Neural progenitor cell (in vitro differentiated cells): ENCODE data around the gene ZNF628. TPM values are rescaled to one million over a fixed set of nuclear protein-coding genes. Genes with fewer than 3 reads are reported as not detected.

Experiments used
- DNase-seq: peaks from one replicate; pipeline ENCODE4 v3.0.0-alpha.2; 2016; ENCODE audit warnings: low spot score
- H2AFZ ChIP-seq: fragments of 200-600 bp; sonication (generic); replicated peaks from 2 replicates; pipeline ENCODE4 v1.6.1; 2016; ENCODE audit warnings: antibody characterized with exemption
- H3F3A ChIP-seq: fragments of 200-600 bp; sonication (generic); 2 replicates; pipeline ENCODE4 v1.6.1; 2016; ENCODE audit warnings: antibody characterized with exemption, low read depth
- H3K27ac ChIP-seq: fragments of 200-600 bp; sonication (generic); 2 replicates; pipeline ENCODE4 v1.5.1; 2016; ENCODE audit warnings: mild to moderate bottlenecking
- H3K27me3 ChIP-seq: fragments of 200-600 bp; sonication (generic); 2 replicates; pipeline ENCODE4 v1.6.1; 2016; ENCODE audit warnings: mild to moderate bottlenecking, moderate library complexity
- H3K36me3 ChIP-seq: fragments of 200-600 bp; sonication (generic); 2 replicates; pipeline ENCODE4 v1.5.1; 2016
- H3K4me1 ChIP-seq: fragments of 200-600 bp; sonication (generic); 2 replicates; pipeline ENCODE4 v1.6.1; 2016; ENCODE audit warnings: mixed run types
- H3K4me2 ChIP-seq: fragments of 200-600 bp; sonication (generic); 2 replicates; pipeline ENCODE4 v1.6.1; 2016
- H3K4me3 ChIP-seq: fragments of 200-600 bp; sonication (generic); 2 replicates; pipeline ENCODE4 v1.5.1; 2016
- H3K79me2 ChIP-seq: fragments of 200-600 bp; sonication (generic); 2 replicates; pipeline ENCODE4 v1.6.1; 2016; ENCODE audit warnings: low read depth
- H3K9ac ChIP-seq: fragments of 200-600 bp; sonication (generic); 2 replicates; pipeline ENCODE4 v1.6.1; 2016
- H3K9me3 ChIP-seq: fragments of 200-600 bp; sonication (generic); 2 replicates; pipeline ENCODE4 v1.5.1; 2016; ENCODE audit warnings: low read depth
- H4K20me1 ChIP-seq: fragments of 200-600 bp; sonication (generic); 2 replicates; pipeline ENCODE4 v1.6.1; 2016; ENCODE audit warnings: low read depth
- H3K27ac Mint-ChIP-seq: 3 replicates; pipeline ENCODE4 v1.8.0; 2021; ENCODE audit warnings: mixed read lengths
- H3K27me3 Mint-ChIP-seq: 2 replicates; pipeline ENCODE4 v1.8.0; 2022; ENCODE audit warnings: low read depth, mild to moderate bottlenecking, inconsistent platforms, moderate library complexity, mixed read lengths; ENCODE audit not compliant: insufficient read depth
- H3K36me3 Mint-ChIP-seq: 3 replicates; pipeline ENCODE4 v1.8.0; 2021; ENCODE audit warnings: mixed read lengths
- H3K4me1 Mint-ChIP-seq: 3 replicates; pipeline ENCODE4 v1.8.0; 2021; ENCODE audit warnings: mixed read lengths
- H3K4me3 Mint-ChIP-seq: 3 replicates; pipeline ENCODE4 v1.8.0; 2021; ENCODE audit warnings: mild to moderate bottlenecking, moderate library complexity, mixed read lengths
- H3K9me3 Mint-ChIP-seq: 3 replicates; pipeline ENCODE4 v1.8.0; 2020; ENCODE audit warnings: mixed read lengths
- EZH2 ChIP-seq: fragments of 200-600 bp; sonication (generic); IDR thresholded peaks from 2 replicates; pipeline ENCODE4 v1.6.1; 2017; ENCODE audit warnings: antibody characterized with exemption, mild to moderate bottlenecking, moderate library complexity
- EZH2phosphoT487 ChIP-seq: fragments of 200-600 bp; sonication (generic); IDR thresholded peaks from 2 replicates; pipeline ENCODE4 v1.6.1; 2017; ENCODE audit warnings: antibody characterized with exemption
- total RNA-seq: library from RNA; depleted of rRNA; stranded (reverse); fragments of >200 nt; gene quantifications from 2 replicates; pipeline ENCODE4 v1.2.3, GENCODE V29; 2015; ENCODE audit warnings: low replicate concordance
- TF ChIP-seq, protein P1 (sequence below): fragments of 200-600 bp; sonication (generic); IDR thresholded peaks from 2 replicates; pipeline ENCODE4 v1.5.1; 2017; ENCODE audit warnings: antibody characterized with exemption, mild to moderate bottlenecking

ZNF628 gene
- total RNA-seq, 1 donor from 2014 or later = not detected

DNA sequence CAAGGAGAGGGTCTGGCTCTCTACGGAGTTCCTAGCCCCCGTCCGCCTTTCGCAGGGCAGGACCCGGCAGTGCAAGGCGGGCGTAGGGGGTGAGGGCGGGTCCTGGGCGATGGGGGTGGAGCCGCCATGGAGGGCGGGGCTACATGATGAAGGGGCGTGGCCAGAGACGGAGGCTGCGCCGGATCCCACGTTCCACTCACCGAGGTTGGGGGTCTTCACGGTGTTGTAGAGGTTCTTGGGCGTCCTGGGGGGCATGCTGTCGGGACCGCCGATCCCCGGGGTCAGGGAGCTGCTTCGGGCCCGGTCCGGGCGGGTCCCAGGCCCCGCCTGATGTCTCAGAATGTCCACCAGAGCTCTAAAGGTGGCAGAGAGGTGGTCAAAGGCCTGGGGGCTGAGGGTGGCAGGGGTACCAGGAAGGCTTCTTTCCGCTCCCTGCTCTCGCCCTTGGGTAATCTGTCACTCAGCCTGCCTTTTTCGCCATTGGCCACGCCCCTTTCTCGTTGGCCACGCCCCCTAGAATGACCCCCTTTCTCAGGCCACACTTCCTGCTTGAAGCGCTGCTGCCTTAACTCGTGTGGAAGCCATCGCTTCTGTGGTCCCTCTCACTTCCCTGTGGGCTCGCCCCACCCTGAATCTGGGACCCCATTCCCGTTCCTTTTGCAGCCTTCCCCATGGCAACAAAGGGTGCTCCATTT is 35.9 kb upstream of the ZNF628 start:
- Histone ChIP-seq H3K9me3 (no peaks in the 10 kb centered on the region), H3K4me2 (peak overlapping the region; percentile 13), H3K4me1 (peaks cover 5% of the 10 kb centered on the region), H3K36me3 (no peaks in the 10 kb centered on the region), H3K27me3 (peaks cover 86% of the 10 kb centered on the region), H3F3A (peaks cover 30% of the 10 kb centered on the region), H3K4me3 (no peak overlapping the region), H3K79me2 (no peaks in the 10 kb centered on the region), H2AFZ (no peak overlapping the region), H3K9ac (no peak overlapping the region), H4K20me1 (peaks cover 41% of the 10 kb centered on the region), H3K27ac (no peak overlapping the region)
- TF ChIP-seq EZH2 = no peak
- no peak for TF ChIP-seq EZH2phosphoT487
- TF ChIP-seq, protein P1, sequence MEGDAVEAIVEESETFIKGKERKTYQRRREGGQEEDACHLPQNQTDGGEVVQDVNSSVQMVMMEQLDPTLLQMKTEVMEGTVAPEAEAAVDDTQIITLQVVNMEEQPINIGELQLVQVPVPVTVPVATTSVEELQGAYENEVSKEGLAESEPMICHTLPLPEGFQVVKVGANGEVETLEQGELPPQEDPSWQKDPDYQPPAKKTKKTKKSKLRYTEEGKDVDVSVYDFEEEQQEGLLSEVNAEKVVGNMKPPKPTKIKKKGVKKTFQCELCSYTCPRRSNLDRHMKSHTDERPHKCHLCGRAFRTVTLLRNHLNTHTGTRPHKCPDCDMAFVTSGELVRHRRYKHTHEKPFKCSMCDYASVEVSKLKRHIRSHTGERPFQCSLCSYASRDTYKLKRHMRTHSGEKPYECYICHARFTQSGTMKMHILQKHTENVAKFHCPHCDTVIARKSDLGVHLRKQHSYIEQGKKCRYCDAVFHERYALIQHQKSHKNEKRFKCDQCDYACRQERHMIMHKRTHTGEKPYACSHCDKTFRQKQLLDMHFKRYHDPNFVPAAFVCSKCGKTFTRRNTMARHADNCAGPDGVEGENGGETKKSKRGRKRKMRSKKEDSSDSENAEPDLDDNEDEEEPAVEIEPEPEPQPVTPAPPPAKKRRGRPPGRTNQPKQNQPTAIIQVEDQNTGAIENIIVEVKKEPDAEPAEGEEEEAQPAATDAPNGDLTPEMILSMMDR = no peak
- H3K27me3 Mint-ChIP-seq = peaks cover 47% of the 10 kb centered on the region
- H3K9me3 Mint-ChIP-seq = peaks cover 11% of the 10 kb centered on the region
- peak; percentile 60 for DNase-seq
- H3K27ac Mint-ChIP-seq = no peak overlapping the region
- H3K4me3 Mint-ChIP-seq = peak overlapping the region; percentile 68
- no peaks in the 10 kb centered on the region for H3K36me3 Mint-ChIP-seq
- H3K4me1 Mint-ChIP-seq = peaks cover 24% of the 10 kb centered on the region

- Mint-ChIP-seq H3K4me1 (peaks cover 26% of the 10 kb centered on the region), H3K9me3 (peaks cover 11% of the 10 kb centered on the region), H3K4me3 (peak overlapping the region; percentile 68), H3K36me3 (no peaks in the 10 kb centered on the region), H3K27me3 (peaks cover 47% of the 10 kb centered on the region), H3K27ac (no peak overlapping the region)
- H3K79me2 ChIP-seq = no peaks in the 10 kb centered on the region
- H3K9ac ChIP-seq = no peak overlapping the region
- DNase-seq = no peak
- H3K27me3 ChIP-seq = peaks cover 91% of the 10 kb centered on the region
- H3K9me3 ChIP-seq = no peaks in the 10 kb centered on the region
- TF ChIP-seq EZH2 = no peak
- TF ChIP-seq, protein P1 = no peak
- TF ChIP-seq EZH2phosphoT487 = no peak
- peaks cover 41% of the 10 kb centered on the region for H4K20me1 ChIP-seq
- peaks cover 31% of the 10 kb centered on the region for H3F3A ChIP-seq
- peaks cover 5% of the 10 kb centered on the region for H3K4me1 ChIP-seq
- H3K36me3 ChIP-seq = no peaks in the 10 kb centered on the region
- H3K4me3 ChIP-seq = no peak overlapping the region
- H3K4me2 ChIP-seq = peak overlapping the region; percentile 13
- H3K27ac ChIP-seq = no peak overlapping the region
- H2AFZ ChIP-seq = no peak overlapping the region
Measured at GRCh38 chr19:55441319-55441691, 35.1 kb upstream of the ZNF628 start.

DNA sequence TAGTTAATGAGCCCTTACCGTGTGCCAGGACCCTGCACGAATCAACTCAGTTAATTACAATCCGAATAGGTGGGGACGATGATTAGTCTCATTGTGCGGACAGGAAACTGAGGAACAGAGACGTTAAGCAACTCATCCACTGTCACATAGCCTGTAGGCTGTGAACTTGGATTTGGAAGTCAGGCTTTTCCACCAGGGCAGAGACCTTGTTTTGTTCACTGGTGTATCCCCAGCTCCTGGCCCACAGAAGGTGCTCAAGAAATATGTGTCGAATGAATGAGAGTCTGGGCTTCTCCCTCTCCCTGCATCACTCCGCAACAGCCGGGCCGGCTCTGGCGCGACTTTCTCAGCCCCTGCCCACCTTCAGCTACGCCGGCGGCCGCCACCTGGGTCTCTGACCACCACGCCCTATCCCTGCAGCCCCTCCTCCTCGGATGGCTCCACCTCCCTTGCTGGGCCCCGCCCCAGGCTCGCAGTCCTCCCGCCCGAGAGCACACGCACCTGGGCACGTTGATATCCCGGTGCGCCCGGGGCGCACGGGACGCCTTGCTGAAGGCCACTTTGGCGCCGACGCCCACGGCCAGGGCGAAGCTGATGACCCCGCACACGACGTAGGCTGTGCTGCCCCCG is 34.6 kb upstream of the ZNF628 start:
- DNase-seq = peak; percentile 48
- Mint-ChIP-seq H3K27me3 (peaks cover 47% of the 10 kb centered on the region), H3K27ac (no peak overlapping the region), H3K36me3 (no peaks in the 10 kb centered on the region), H3K9me3 (peaks cover 11% of the 10 kb centered on the region), H3K4me3 (peak overlapping the region; percentile 68), H3K4me1 (peaks cover 26% of the 10 kb centered on the region)
- Histone ChIP-seq H3K9ac (no peak overlapping the region), H3F3A (peaks cover 31% of the 10 kb centered on the region), H3K4me2 (peak overlapping the region; percentile 47), H3K36me3 (no peaks in the 10 kb centered on the region), H3K27ac (no peak overlapping the region), H3K4me1 (peaks cover 5% of the 10 kb centered on the region), H2AFZ (no peak overlapping the region), H3K9me3 (no peaks in the 10 kb centered on the region), H3K27me3 (peaks cover 96% of the 10 kb centered on the region), H3K4me3 (no peak overlapping the region), H3K79me2 (no peaks in the 10 kb centered on the region), H4K20me1 (peaks cover 41% of the 10 kb centered on the region)
- TF ChIP-seq EZH2phosphoT487 = peak; percentile 97
- peak; percentile 98 for TF ChIP-seq EZH2
- TF ChIP-seq, protein P1 = no peak
